GM12878 (cell line): ENCODE results near the gene GGA2. TPM values are rescaled to one million over a fixed set of nuclear protein-coding genes. Genes with fewer than 3 reads are reported as not detected.

Source experiments
- ATAC-seq: fragments of 200-7000 bp; cut with Tn5 transposase; 3 replicates; pipeline ENCODE4 v1.9.1; 2020; ENCODE audit warnings: mild to moderate bottlenecking, moderate library complexity
- BruUV-seq: library from RNA; stranded (reverse); fragments of 400-500 nt; replicated peaks from 2 replicates; lab custom pipeline; 2021; lab: Mats Ljungman, UMichigan
- CTCF ChIA-PET: fragments of 300-600 bp; sonication (Branson Sonifier 250); formaldehyde crosslinking; extraction: SDS; loops from one replicate; lab custom pipeline; 2021; ENCODE audit warnings: inconsistent platforms; lab: Yijun Ruan, JAX
- POLR2A ChIA-PET: fragments of 350-600 bp; formaldehyde crosslinking; extraction: SDS; loops from one replicate; lab custom pipeline; 2021; ENCODE audit warnings: inconsistent platforms; lab: Charles Lee
- RAD21 ChIA-PET: fragments of 300-600 bp; sonication (Branson Sonifier 250); formaldehyde crosslinking; loops from one replicate; lab custom pipeline; 2023; ENCODE audit warnings: antibody characterized with exemption; ENCODE audit not compliant: unreplicated experiment; lab: Charles Lee
- SMC1A ChIA-PET: fragments of 300-600 bp; sonication (Branson Sonifier 250); formaldehyde crosslinking; loops from one replicate; lab custom pipeline; 2023; ENCODE audit not compliant: unreplicated experiment, uncharacterized antibody; lab: Charles Lee
- DNase-seq: peaks from one replicate; pipeline ENCODE4 v3.0.0-alpha.2; 2011; ENCODE audit warnings: low read depth, low spot score
- FAIRE-seq: peaks from 3 replicates; lab custom pipeline; 2011; peaks lifted over from hg19 to GRCh38; lab: Jason Lieb, UNC
- H2AFZ ChIP-seq: 2 replicates; pipeline ENCODE4 v1.6.0; 2011; ENCODE audit warnings: low read depth, low read length, control low read depth; ENCODE audit not compliant: control insufficient read depth
- H3K27ac ChIP-seq: 2 replicates; pipeline ENCODE4 v1.5.1; 2011; ENCODE audit warnings: control low read depth; ENCODE audit not compliant: control insufficient read depth, insufficient read depth
- H3K27me3 ChIP-seq, 2 experiments: replicated peaks in 1 of 2; 2 replicates each; pipeline versions ENCODE4 v1.6.0 to v1.6.1; 2011; ENCODE audit warnings: low read length in 1 of 2; ENCODE audit not compliant: control insufficient read depth in 2 of 2, insufficient read depth in 2 of 2
- H3K36me3 ChIP-seq, 2 experiments: 2 replicates each; pipeline ENCODE4 v1.5.1; 2011; ENCODE audit warnings: low read length in 1 of 2; ENCODE audit not compliant: control insufficient read depth in 2 of 2, insufficient read depth in 2 of 2
- H3K4me1 ChIP-seq: 2 replicates; pipeline ENCODE4 v1.6.1; 2011; ENCODE audit warnings: mild to moderate bottlenecking, low read length, moderate library complexity, mixed read lengths; ENCODE audit not compliant: control insufficient read depth, insufficient read depth
- H3K4me2 ChIP-seq: 2 replicates; pipeline ENCODE4 v1.6.0; 2011; ENCODE audit warnings: control low read depth; ENCODE audit not compliant: control insufficient read depth, insufficient read depth
- H3K4me3 ChIP-seq: fragments of 200-600 bp; sonication (generic); 2 replicates; pipeline ENCODE4 v1.5.1; 2016
- H3K79me2 ChIP-seq: 2 replicates; pipeline ENCODE4 v1.6.0; 2011; ENCODE audit warnings: low read length; ENCODE audit not compliant: control insufficient read depth, insufficient read depth
- H3K9ac ChIP-seq: 2 replicates; pipeline ENCODE4 v1.8.0; 2011; ENCODE audit warnings: low read length, control low read depth, mixed read lengths; ENCODE audit not compliant: control insufficient read depth, insufficient read depth
- H3K9me3 ChIP-seq: replicated peaks from 3 replicates; pipeline ENCODE4 v1.5.1; 2011; ENCODE audit warnings: mild to moderate bottlenecking, low read length; ENCODE audit not compliant: control insufficient read depth, insufficient read depth
- H4K20me1 ChIP-seq: 2 replicates; pipeline ENCODE4 v1.6.0; 2011; ENCODE audit not compliant: control insufficient read depth, insufficient read depth
- ATF7 ChIP-seq: fragments of 450-650 bp; IDR thresholded peaks from 2 replicates; pipeline ENCODE4 v1.6.1; 2016; ENCODE audit warnings: low read depth, mild to moderate bottlenecking
- EED ChIP-seq: sonication (generic); IDR thresholded peaks from 2 replicates; pipeline ENCODE4 v1.6.1; 2016; ENCODE audit warnings: antibody characterized with exemption, low read depth
- ETV6 ChIP-seq, 2 experiments: fragments of 450-650 bp in 1 of 2; IDR thresholded peaks in 1 of 2; conservative IDR thresholded peaks in 1 of 2; 2 replicates each; pipeline ENCODE4 v1.6.1; 2014; ENCODE audit warnings: antibody characterized with exemption in 1 of 2, borderline replicate concordance in 1 of 2, low read depth in 1 of 2, mild to moderate bottlenecking in 1 of 2, moderate library complexity in 1 of 2
- IKZF1 ChIP-seq: fragments of 450-650 bp; conservative IDR thresholded peaks from 2 replicates; pipeline ENCODE4 v1.6.1; 2017; ENCODE audit warnings: antibody characterized with exemption, mild to moderate bottlenecking
- IKZF2 ChIP-seq, 2 experiments: fragments of 450-650 bp; IDR thresholded peaks; 2 replicates each; pipeline ENCODE4 v1.6.1; 2017; ENCODE audit warnings: mild to moderate bottlenecking in 2 of 2, moderate library complexity in 2 of 2
- SMAD1 ChIP-seq: fragments of 450-650 bp; IDR thresholded peaks from 2 replicates; pipeline ENCODE4 v1.6.1; 2018; ENCODE audit warnings: mild to moderate bottlenecking, low read depth; ENCODE audit not compliant: partially characterized antibody
- SPI1 ChIP-seq: IDR thresholded peaks from 2 replicates; pipeline ENCODE4 v1.6.1; 2011; ENCODE audit warnings: low read depth, mild to moderate bottlenecking, low read length, moderate library complexity, borderline replicate concordance; ENCODE audit not compliant: insufficient read depth
- SUZ12 ChIP-seq: fragments of 200-600 bp; sonication (generic); IDR thresholded peaks from one replicate; pipeline ENCODE4 v1.6.1; 2018; ENCODE audit warnings: antibody characterized with exemption, mild to moderate bottlenecking; ENCODE audit not compliant: unreplicated experiment
- TCF12 ChIP-seq: IDR thresholded peaks from 2 replicates; pipeline ENCODE4 v1.6.1; 2011; ENCODE audit warnings: low read depth, mild to moderate bottlenecking, low read length
- TCF3 ChIP-seq: IDR thresholded peaks from 2 replicates; pipeline ENCODE4 v1.6.1; 2012; ENCODE audit warnings: low read depth, mild to moderate bottlenecking, low read length, borderline replicate concordance; ENCODE audit not compliant: insufficient read depth
- WGBS: methylation state at CpG from one replicate; pipeline ENCODE4 v1.1.6; 2016; ENCODE audit warnings: low lambda C conversion rate; ENCODE audit not compliant: insufficient replicate concordance, insufficient coverage; ENCODE audit errors: missing lambda C conversion rate; 5-methylcytosine and 5-hydroxymethylcytosine counted together
- in situ Hi-C: fragments of 300-500 bp; cut with MboI; formaldehyde crosslinking; loops from 9 replicates; pipeline ENCODE4 v1.14.3; 2018; ENCODE audit warnings: mixed read lengths
- intact Hi-C: fragments of 100-400 bp; cut with micrococcal nuclease; formaldehyde crosslinking; loops from one replicate; pipeline ENCODE4 v1.14.2; 2022; ENCODE audit not compliant: unreplicated experiment
- polyA plus RNA-seq, 11 experiments: library from polyadenylated mRNA; depleted of rRNA in 4 of 11; unstranded in 6 of 11; stranded (reverse) in 5 of 11; fragments of >200 nt; fragmentation: Nextera tagmentation in 4 of 11; fragmentation: Illumina TruSeq in 1 of 11; extraction: Ambion mirVana in 4 of 11; extraction: Trizol in 1 of 11; gene quantifications; 1 replicate in 1 of 11; 2 replicates in 10 of 11; pipeline versions ENCODE4 v1.2.1 to v1.2.3, GENCODE V29; 2011 to 2016; ENCODE audit warnings: inconsistent platforms in 2 of 11, missing spikeins in 2 of 11, low read depth in 1 of 11
- total RNA-seq, 4 experiments: library from RNA; depleted of rRNA in 3 of 4; stranded (reverse); fragments of >200 nt in 3 of 4; fragmentation: Illumina TruSeq in 1 of 4; extraction: Trizol in 1 of 4; gene quantifications; 2 replicates each; pipeline versions ENCODE4 v1.2.1 to v1.2.3, GENCODE V29; 2013 to 2021
- TF ChIP-seq, protein P1 (sequence below): fragments of 450-650 bp; IDR thresholded peaks from 2 replicates; pipeline ENCODE4 v1.6.1; 2016; ENCODE audit warnings: mild to moderate bottlenecking
- TF ChIP-seq, protein P2 (sequence below): fragments of 450-650 bp; IDR thresholded peaks from 2 replicates; pipeline ENCODE4 v1.6.1; 2017; ENCODE audit warnings: mild to moderate bottlenecking, low read depth, inconsistent platforms; ENCODE audit not compliant: poor library complexity, severe bottlenecking
- TF ChIP-seq, protein P3 (sequence below): IDR thresholded peaks from 2 replicates; pipeline ENCODE4 v1.6.1; 2012; ENCODE audit warnings: low read depth, low read length, improper control_type of control experiment

The GGA2 gene
- total and polyA plus RNA-seq, 10 of the 15 experiments (the other 5 are each of a cell fraction or from before 2014, with no cell fraction given) = 14.1 to 153 (median 86.6) TPM

DNA sequence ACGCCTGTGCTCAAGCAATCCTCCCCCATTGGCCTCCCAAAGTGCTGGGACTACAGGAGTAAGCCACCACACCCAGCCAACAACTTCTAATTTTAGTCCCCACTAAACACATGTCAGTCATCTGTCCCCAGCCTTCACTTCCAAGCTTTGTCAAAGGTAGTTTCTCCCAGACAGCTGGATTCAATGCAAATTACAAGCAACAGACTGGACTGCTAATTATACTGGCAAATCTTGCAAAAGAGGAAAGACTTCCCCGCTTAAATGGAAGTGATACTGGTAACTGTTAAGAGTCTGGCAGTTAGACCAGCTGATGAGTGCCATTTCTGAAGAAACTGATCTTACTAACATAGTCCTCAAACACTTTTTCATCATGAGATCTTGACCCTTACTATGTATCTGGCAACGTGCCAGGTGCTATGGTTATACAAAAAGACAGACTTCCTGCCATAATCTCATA lies 8.2 kb upstream of the GGA2 start:
- TF ChIP-seq TCF3 = no peak
- TF ChIP-seq, protein P1, sequence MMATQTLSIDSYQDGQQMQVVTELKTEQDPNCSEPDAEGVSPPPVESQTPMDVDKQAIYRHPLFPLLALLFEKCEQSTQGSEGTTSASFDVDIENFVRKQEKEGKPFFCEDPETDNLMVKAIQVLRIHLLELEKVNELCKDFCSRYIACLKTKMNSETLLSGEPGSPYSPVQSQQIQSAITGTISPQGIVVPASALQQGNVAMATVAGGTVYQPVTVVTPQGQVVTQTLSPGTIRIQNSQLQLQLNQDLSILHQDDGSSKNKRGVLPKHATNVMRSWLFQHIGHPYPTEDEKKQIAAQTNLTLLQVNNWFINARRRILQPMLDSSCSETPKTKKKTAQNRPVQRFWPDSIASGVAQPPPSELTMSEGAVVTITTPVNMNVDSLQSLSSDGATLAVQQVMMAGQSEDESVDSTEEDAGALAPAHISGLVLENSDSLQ = peak; percentile 73
- TF ChIP-seq, protein P2, sequence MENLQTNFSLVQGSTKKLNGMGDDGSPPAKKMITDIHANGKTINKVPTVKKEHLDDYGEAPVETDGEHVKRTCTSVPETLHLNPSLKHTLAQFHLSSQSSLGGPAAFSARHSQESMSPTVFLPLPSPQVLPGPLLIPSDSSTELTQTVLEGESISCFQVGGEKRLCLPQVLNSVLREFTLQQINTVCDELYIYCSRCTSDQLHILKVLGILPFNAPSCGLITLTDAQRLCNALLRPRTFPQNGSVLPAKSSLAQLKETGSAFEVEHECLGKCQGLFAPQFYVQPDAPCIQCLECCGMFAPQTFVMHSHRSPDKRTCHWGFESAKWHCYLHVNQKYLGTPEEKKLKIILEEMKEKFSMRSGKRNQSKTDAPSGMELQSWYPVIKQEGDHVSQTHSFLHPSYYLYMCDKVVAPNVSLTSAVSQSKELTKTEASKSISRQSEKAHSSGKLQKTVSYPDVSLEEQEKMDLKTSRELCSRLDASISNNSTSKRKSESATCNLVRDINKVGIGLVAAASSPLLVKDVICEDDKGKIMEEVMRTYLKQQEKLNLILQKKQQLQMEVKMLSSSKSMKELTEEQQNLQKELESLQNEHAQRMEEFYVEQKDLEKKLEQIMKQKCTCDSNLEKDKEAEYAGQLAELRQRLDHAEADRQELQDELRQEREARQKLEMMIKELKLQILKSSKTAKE = peak; percentile 89
- TF ChIP-seq, protein P3, sequence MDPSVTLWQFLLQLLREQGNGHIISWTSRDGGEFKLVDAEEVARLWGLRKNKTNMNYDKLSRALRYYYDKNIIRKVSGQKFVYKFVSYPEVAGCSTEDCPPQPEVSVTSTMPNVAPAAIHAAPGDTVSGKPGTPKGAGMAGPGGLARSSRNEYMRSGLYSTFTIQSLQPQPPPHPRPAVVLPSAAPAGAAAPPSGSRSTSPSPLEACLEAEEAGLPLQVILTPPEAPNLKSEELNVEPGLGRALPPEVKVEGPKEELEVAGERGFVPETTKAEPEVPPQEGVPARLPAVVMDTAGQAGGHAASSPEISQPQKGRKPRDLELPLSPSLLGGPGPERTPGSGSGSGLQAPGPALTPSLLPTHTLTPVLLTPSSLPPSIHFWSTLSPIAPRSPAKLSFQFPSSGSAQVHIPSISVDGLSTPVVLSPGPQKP = no peak
- 0 out of 2 replicates have a peak, but pooled peaks have one; percentile 8 for TF ChIP-seq ATF7
- peak in 1 of 2 experiments; percentile 52; a peak in 1 of 4 replicates for TF ChIP-seq IKZF2 (IDR thresholded peaks at IDR 0.05)
- peak; percentile 42 for TF ChIP-seq EED
- TF ChIP-seq TCF12 = 0 out of 2 replicates have a peak, but pooled peaks have one; percentile 22
- peak in 1 of 2 experiments; percentile 58; a peak in 1 of 4 replicates for TF ChIP-seq ETV6 (conservative IDR thresholded peaks at IDR 0.05 in 1 of 2, IDR thresholded peaks at IDR 0.05 in 1 of 2; ENCODE audit: borderline replicate concordance in 1 of 2, low read depth in 1 of 2)
- peak; percentile 32; the same call in 1 of the 2 replicates for TF ChIP-seq SPI1
- no peak for TF ChIP-seq SUZ12
- peak; percentile 96 for TF ChIP-seq SMAD1
- TF ChIP-seq IKZF1 = 0 out of 2 replicates have a peak, but pooled peaks have one; percentile 18
- TF ChIP-seq, all 136 proteins: peak for 10
- Histone ChIP-seq H2AFZ (no peak overlapping the region), H3K27ac (peak overlapping the region; percentile 71), H3K9me3 (no peaks in the 10 kb centered on the region), H3K9ac (no peak overlapping the region), H3K4me3 (no peak overlapping the region), H3K4me2 (peak overlapping the region; percentile 15), H4K20me1 (no peaks in the 10 kb centered on the region), H3K79me2 (no peaks in the 10 kb centered on the region), H3K27me3 (no peaks in the 10 kb centered on the region), H3K36me3 (peaks cover 4 to 13% of the 10 kb centered on the region in 2 experiments), H3K4me1 (peaks cover 33% of the 10 kb centered on the region)
- 35% methylated on average over 3 of the region's 3 CpGs for WGBS
- POLR2A ChIA-PET = interaction anchor here (0.5 to 1.7 kb wide), 4 partner anchors 9 to 59 kb away, joined by 3 to 6 read pairs (median 4); partner anchors contain the start of gene GGA2
- intact Hi-C loops (no loop called here), in situ Hi-C loops (no loop called here)
- CTCF ChIA-PET = interaction anchor here (1.2 to 1.4 kb wide), 3 partner anchors 11 to 78 kb away, joined by 3 to 4 read pairs (median 3); no protein-coding TSS in a partner anchor
- BruUV-seq = no TSS peak
- RAD21 ChIA-PET = interaction anchor here (1.3 to 2.5 kb wide), 3 partner anchors 10 to 14 kb away, joined by 4 to 7 read pairs (median 5); no protein-coding TSS in a partner anchor
- DNase-seq (no peak), ATAC-seq (peak; percentile 77), FAIRE-seq (peak; percentile 27)
- SMC1A ChIA-PET = interaction anchor here (0.7 to 6.8 kb wide), 4 partner anchors 12 to 84 kb away, joined by 3 to 48 read pairs (median 4); no protein-coding TSS in a partner anchor
